Mesothelial cell of epicardium (in vitro differentiated cells): ENCODE data around the gene TALDO1. TPM values are rescaled to one million over a fixed set of nuclear protein-coding genes. Genes with fewer than 3 reads are reported as not detected.
A peak's percentile ranks its signal among the peaks of the same experiment; 100 is the strongest.

ENCODE experiments used
- DNase-seq, 2 experiments: peaks; one replicate each; pipeline ENCODE4 v3.0.0; 2021; ENCODE audit warnings: low spot score in 2 of 2; ENCODE audit not compliant: unreplicated experiment in 2 of 2
- H3K27ac Mint-ChIP-seq: 2 replicates; pipeline ENCODE4 v1.8.0; 2021; ENCODE audit warnings: mixed read lengths
- H3K27me3 Mint-ChIP-seq: 2 replicates; pipeline ENCODE4 v1.8.0; 2021; ENCODE audit warnings: low read depth, mixed read lengths
- H3K36me3 Mint-ChIP-seq: 2 replicates; pipeline ENCODE4 v1.8.0; 2021; ENCODE audit warnings: mixed read lengths
- H3K4me1 Mint-ChIP-seq: 2 replicates; pipeline ENCODE4 v1.8.0; 2021; ENCODE audit warnings: mixed read lengths
- H3K4me3 Mint-ChIP-seq: 2 replicates; pipeline ENCODE4 v1.8.0; 2021; ENCODE audit warnings: mild to moderate bottlenecking, moderate library complexity, mixed read lengths
- H3K9me3 Mint-ChIP-seq: 2 replicates; pipeline ENCODE4 v1.8.0; 2021; ENCODE audit warnings: mixed read lengths
- total RNA-seq: library from RNA; stranded (reverse); gene quantifications from 3 replicates; pipeline ENCODE4 v1.2.1, GENCODE V29; 2021
- TF ChIP-seq, protein P1 (sequence below): fragments of 200-600 bp; sonication (generic); IDR thresholded peaks from one replicate; pipeline ENCODE4 v1.5.0; 2021; ENCODE audit warnings: antibody characterized with exemption; ENCODE audit not compliant: unreplicated experiment

TALDO1 gene
- total RNA-seq, 1 donor from 2014 or later, result 97.5 TPM

DNA sequence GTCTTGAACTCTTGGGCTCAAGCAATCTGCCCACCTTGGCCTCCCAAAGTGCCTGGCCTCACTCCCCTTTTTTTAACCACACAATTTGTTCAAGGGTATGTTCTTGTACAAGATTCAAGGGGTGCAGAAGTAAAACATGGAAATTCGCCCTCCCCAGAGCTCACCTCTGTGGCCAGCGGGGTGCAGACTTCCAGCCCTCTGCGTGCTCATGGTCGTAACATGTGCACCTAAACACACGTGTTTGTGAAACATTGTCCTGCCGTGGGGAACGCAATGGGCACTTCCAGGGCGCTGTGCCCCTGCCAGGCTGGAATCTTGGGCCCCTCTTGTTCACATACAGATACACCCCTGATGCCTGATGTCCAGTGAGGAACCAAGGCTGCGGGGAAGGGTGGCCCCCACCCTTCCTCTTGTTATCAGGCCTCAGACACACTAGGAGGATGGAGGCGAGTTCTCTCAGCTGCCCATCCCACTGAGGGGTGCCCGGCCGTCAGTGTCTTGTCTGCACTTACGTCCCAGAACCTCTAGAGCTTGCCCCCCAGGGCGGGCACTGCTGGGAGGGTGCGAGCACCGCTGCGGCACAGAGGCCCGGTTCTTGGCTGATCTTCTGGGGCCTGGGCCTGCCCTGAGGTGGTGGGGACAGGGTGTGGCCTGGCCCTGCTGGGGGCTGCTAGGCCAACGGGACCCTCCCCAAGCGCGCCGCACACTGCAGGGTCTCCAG is 45.4 kb upstream of the TALDO1 start:
- TF ChIP-seq, protein P1, sequence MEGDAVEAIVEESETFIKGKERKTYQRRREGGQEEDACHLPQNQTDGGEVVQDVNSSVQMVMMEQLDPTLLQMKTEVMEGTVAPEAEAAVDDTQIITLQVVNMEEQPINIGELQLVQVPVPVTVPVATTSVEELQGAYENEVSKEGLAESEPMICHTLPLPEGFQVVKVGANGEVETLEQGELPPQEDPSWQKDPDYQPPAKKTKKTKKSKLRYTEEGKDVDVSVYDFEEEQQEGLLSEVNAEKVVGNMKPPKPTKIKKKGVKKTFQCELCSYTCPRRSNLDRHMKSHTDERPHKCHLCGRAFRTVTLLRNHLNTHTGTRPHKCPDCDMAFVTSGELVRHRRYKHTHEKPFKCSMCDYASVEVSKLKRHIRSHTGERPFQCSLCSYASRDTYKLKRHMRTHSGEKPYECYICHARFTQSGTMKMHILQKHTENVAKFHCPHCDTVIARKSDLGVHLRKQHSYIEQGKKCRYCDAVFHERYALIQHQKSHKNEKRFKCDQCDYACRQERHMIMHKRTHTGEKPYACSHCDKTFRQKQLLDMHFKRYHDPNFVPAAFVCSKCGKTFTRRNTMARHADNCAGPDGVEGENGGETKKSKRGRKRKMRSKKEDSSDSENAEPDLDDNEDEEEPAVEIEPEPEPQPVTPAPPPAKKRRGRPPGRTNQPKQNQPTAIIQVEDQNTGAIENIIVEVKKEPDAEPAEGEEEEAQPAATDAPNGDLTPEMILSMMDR, result no peak
- peaks cover 16% of the 10 kb centered on the region for H3K4me1 Mint-ChIP-seq
- peaks cover 1% of the 10 kb centered on the region for H3K36me3 Mint-ChIP-seq
- no peak overlapping the region for H3K27ac Mint-ChIP-seq
- no peak for DNase-seq
- H3K27me3 Mint-ChIP-seq, result peaks cover 2% of the 10 kb centered on the region
- H3K4me3 Mint-ChIP-seq, result no peak overlapping the region
- no peaks in the 10 kb centered on the region for H3K9me3 Mint-ChIP-seq

DNA sequence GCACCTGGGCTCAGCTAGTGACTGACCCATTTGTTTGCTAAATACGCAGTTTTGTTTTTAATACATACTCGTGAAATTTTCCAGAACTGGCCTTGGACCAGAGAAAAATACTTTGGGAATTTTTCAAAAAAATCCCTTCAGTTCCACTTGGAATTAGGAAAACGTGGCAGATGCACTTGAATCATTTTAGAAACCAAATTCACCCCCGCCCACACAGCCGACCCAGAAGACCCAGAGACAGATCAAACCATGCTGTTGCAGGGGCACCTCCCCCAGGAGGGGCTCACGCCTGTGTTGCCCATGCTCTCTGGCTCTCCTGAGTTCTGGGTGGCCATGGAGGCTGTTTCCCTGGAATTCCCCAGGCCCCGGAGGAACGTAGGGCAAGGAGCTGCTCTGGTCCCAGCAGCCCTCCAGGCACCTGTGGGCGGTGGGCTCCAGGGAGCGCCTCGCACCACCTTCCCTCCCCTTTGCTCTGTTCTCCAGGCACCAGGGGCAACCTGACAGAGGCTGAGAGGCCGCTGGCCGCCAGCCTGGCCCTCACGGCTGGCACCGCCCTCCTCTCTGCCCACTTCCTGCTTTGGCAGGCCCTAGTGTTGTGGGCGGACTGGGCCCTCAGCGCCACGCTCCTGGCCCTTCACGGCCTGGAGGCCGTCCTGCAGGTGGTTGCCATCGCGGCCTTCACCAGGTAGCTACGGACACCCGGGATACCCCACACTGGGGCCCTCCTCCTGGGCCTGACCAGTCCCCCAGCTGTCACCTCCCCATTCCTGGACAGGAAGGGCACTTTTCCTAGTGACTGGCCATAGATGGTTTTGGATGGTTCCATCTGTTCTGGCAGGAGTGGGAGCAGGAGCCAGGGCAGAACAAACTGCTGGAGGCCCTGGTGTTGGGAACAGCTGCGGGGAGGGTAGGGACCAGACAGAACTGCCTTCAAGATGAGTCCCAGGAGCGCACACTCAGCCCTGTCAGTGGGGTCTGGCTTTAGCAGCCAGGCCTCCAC is 44.5 kb upstream of the TALDO1 start:
- TF ChIP-seq, protein P1, result no peak
- peaks cover 6% of the 10 kb centered on the region for H3K27me3 Mint-ChIP-seq
- no peak overlapping the region for H3K27ac Mint-ChIP-seq
- no peak for DNase-seq
- no peak overlapping the region for H3K4me3 Mint-ChIP-seq
- peaks cover 16% of the 10 kb centered on the region for H3K4me1 Mint-ChIP-seq
- peaks cover 1% of the 10 kb centered on the region for H3K36me3 Mint-ChIP-seq
- no peaks in the 10 kb centered on the region for H3K9me3 Mint-ChIP-seq

DNA sequence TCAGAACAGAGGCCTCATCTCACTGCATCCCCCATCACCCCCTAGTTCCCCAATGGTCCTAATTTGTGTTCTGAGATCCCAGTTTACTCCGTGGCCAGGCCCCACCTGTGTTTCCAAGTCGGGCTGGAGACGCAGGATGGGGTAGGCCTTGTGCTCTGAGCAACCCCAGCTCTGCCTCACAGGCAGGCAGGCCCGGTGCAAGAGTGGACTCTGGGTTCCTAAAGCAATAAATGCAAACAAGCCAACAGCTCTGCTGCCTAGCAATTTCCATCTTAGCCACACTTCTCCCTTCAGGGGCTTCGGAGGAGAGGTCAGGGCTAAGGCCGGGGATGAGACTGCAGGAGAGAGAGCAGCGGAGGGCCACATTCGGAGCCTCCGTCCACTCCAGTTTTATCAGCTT is 43.8 kb upstream of the TALDO1 start:
- H3K27ac Mint-ChIP-seq, result no peak overlapping the region
- H3K27me3 Mint-ChIP-seq, result peaks cover 6% of the 10 kb centered on the region
- H3K9me3 Mint-ChIP-seq, result no peaks in the 10 kb centered on the region
- no peak for DNase-seq
- H3K36me3 Mint-ChIP-seq, result peaks cover 1% of the 10 kb centered on the region
- TF ChIP-seq, protein P1, result no peak
- peaks cover 16% of the 10 kb centered on the region for H3K4me1 Mint-ChIP-seq
- no peak overlapping the region for H3K4me3 Mint-ChIP-seq

DNA sequence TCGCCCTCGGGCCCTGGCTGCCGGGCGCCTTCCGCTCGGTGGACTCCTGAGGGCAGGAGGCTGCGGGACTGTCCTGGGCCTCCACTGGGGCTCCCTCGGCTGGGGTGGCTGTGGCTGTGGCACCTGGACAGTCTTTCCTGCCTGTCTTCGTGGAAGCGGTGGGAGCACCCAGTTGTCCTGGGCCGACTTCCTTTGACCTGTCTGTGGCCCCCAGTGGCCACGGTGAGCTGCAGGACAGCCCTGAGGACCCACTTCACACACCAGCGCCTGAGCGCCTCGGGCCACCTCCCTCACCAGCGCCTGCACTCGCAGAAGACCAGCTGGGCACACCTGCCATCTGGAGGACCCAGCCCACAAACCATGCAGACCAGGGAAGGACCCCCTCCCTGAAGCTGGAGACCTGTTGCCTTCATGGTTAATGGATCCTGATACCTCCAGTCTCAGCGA is 43.0 kb upstream of the TALDO1 start:
- Mint-ChIP-seq H3K4me3 (no peak overlapping the region), H3K27me3 (peaks cover 6% of the 10 kb centered on the region), H3K4me1 (peaks cover 16% of the 10 kb centered on the region), H3K9me3 (no peaks in the 10 kb centered on the region), H3K27ac (no peak overlapping the region), H3K36me3 (peaks cover 1% of the 10 kb centered on the region)
- no peak for DNase-seq
- TF ChIP-seq, protein P1, result no peak

DNA sequence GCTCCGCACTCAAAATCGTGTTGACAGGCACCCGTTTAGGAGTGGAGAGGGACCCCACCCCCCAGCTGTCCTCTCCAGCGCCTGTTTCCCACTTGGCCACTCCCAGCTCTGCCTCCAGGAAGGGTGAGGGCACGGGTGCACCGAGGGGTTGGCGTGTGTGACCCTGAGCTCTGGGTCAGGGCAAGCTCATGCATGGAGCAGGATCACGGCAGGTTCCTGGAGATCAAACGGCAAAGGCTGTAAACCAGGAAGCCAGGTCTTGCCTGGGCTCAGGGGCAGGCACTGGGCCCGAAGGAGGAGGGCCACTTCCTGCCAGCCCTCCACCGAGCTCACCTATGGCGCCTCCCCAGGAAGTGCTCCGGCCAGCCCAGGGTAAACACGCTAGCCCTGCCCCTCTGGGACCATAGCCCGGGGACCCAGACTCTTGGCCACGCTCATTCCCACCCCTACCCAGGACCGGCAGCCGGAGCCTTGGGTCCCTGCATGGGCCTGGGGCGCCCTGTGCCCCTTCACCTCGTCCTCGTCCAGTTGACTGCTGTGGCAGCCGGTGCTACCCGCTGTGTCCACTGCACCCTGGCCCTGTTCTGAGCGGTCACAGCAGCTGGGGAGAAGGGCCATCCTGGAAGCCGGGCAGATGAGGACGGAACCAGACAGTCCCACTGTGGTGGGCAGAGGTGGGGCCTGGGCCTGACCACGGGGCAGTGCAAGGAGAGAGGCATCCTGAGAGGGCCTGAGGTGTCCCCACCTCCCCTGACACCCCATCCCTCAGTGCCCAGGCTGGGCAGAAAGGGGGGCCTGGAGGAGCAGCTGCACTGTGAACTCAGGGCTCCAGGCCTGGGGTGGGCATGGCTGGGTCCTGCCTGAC is 42.3 kb upstream of the TALDO1 start:
- peaks cover 1% of the 10 kb centered on the region for H3K36me3 Mint-ChIP-seq
- peaks cover 6% of the 10 kb centered on the region for H3K27me3 Mint-ChIP-seq
- DNase-seq, result no peak
- peak overlapping the region; percentile 39 for H3K27ac Mint-ChIP-seq
- TF ChIP-seq, protein P1, result no peak
- H3K9me3 Mint-ChIP-seq, result no peaks in the 10 kb centered on the region
- peak overlapping the region; percentile 63 for H3K4me3 Mint-ChIP-seq
- peaks cover 16% of the 10 kb centered on the region for H3K4me1 Mint-ChIP-seq
